Measurements from ENCODE around the gene SPAG17. TPM values are rescaled to one million over a fixed set of nuclear protein-coding genes. Genes with fewer than 3 reads are reported as not detected.
"Not testable (repeated sequence)": the region's sequence is repeated elsewhere in the genome, so short reads cannot be mapped to it uniquely, and the experiment has no call there.

SPAG17 gene
- total RNA-seq, 2 donors from 2014 or later, result 2.2 TPM; not detected in 1

DNA sequence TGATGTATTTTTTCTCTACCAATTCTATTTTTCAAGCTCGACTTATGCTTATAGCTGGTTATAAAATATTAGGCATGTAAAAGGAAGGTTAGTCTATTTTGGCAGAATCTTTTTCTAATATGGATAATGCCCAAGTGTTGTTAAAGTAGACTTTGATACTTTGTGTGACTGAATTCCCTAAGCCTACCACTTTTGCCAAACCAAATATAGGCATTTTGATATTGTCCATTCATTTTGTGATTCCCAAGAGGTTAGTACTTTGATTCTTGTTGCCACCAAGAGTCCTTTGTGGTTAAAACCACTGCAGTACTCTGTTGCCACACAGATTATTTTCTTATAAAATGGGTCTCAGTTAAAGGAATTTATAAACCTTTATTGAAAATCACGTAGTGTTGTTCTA, 251.3 kb downstream of the SPAG17 start:
- DNase-seq (ENCODE audit: low spot score), result no peak
- ATAC-seq, result no peak
- Mint-ChIP-seq H3K27me3 (no peaks in the 10 kb centered on the region), H3K4me1 (ENCODE audit: low read depth in 2 of 2) (peaks cover 33 to 38% of the 10 kb centered on the region in 2 donors), H3K27ac (no peak overlapping the region), H3K36me3 (peaks cover 15% of the 10 kb centered on the region), H3K9me3 (no peaks in the 10 kb centered on the region), H3K4me3 (no peak overlapping the region)

DNA sequence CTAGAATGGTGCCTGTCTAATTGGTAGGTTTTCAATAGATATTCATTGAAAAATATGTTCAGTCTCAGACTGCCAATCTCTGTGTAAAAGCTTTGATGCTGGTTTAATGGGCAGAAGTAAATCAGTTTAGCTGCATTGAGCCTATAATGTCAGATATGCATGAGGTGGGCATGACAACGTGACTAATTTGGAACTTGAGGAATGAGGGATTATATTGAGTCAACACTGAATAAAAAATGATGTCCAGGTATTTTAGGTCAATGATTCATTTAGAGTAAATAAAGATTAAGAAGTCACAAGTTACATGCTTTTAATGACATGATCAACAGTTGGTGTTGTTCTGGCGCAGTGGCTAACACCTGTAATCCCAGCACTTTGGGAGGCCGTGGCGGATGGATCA, 252.5 kb downstream of the SPAG17 start:
- Mint-ChIP-seq H3K4me1 (ENCODE audit: low read depth in 2 of 2) (peaks cover 38 to 44% of the 10 kb centered on the region in 2 donors), H3K9me3 (no peaks in the 10 kb centered on the region), H3K27ac (no peak overlapping the region), H3K27me3 (no peaks in the 10 kb centered on the region), H3K4me3 (peak overlapping the region; percentile 18), H3K36me3 (peaks cover 7% of the 10 kb centered on the region)
- DNase-seq (ENCODE audit: low spot score) (no peak), ATAC-seq (no peak)

DNA sequence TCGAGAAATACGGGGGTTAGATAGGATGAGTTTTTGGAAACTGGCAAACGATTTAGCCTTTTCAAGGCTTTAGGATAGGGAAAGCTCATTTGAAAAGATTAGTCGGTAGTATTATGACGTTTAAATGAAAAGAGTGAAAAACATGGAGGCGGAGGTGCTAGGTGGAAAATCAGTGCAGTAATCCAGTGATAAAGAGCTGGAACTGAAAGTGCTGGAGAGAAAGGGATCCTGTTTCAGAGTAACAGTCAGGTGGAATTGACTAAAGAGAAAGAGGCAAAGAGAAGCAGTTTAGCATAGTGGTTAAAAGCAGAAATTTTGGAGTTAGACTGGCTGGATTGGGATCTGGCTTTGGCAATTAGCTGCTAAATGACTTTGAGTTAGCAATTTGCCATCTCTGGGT, 254.5 kb downstream of the SPAG17 start:
- ATAC-seq (no peak), DNase-seq (ENCODE audit: low spot score) (no peak)
- Mint-ChIP-seq H3K36me3 (peaks cover 5% of the 10 kb centered on the region), H3K4me3 (peak overlapping the region; percentile 99), H3K27me3 (no peaks in the 10 kb centered on the region), H3K9me3 (no peaks in the 10 kb centered on the region), H3K27ac (peak overlapping the region; percentile 83 to 88), H3K4me1 (ENCODE audit: low read depth in 2 of 2) (peaks cover 43 to 51% of the 10 kb centered on the region in 2 donors)

DNA sequence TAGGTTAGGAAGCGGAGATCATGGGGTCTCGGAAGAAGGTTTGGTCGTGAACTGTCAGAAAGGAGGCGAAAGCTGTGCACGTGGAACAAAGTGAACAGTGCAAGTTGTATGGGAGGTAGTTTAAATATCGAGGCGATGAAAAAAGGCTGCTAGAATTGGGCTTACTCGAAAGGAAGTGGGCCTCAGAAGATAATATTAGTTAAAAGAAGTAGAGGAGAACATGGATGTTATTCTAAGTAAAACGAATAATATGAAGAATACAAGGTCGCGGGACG, 254.9 kb downstream of the SPAG17 start:
- Mint-ChIP-seq H3K27ac (peak overlapping the region; percentile 83 to 88), H3K4me1 (ENCODE audit: low read depth in 2 of 2) (peaks cover 43 to 51% of the 10 kb centered on the region in 2 donors), H3K9me3 (no peaks in the 10 kb centered on the region), H3K36me3 (peaks cover 5% of the 10 kb centered on the region), H3K4me3 (peak overlapping the region; percentile 99), H3K27me3 (no peaks in the 10 kb centered on the region)
- DNase-seq (ENCODE audit: low spot score) (no peak), ATAC-seq (no peak)

DNA sequence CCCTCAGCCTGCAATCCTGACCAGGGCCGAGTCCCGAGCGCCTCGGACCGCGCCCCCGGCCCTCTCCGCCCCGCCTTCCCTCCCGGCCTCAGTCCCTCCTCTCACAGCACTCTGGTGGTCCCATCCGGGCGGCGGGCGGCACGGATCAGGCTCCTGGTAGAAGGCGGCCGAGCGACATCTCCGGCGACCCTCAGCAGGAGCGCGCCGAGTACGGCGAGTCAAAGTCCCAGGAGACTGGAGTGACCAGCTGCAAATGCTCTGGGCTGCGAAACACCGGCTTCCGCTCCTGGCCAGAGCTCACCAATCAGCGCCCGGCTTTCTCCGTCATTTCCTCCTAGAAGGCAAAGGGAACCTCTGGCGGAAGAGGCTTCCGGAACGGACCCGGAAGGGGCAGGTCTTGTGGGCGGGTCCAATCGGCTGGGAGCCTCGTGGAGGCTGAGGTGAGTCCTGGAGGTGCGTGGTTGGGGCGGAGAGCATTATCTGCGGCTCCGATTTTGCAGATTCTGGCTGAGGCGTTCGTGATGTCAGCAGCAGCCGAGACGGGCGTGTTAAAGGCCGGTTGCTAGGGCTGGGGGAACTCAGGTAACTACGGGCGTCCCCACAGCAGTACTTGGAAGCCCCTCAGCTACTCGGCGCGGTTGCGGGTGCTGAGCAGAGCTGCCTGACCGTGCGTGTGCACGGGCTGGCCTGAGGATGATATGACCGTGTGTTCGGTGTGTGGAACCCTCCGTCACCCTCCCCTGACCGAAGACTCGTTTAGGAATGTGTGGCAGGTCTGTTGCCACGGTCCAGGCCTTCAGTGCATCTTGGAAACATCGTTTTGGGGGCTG, 255.5 kb downstream of the SPAG17 start, which contains the start of the genes GDAP2 and WDR3:
Gene GDAP2 (minus strand): TSS at position 279 of the 830 bp plus-strand sequence. CDS start 9,264 bp downstream, outside the sequence.
Gene WDR3 (plus strand): TSS at position 397 of the 830 bp plus-strand sequence. CDS start 3,581 bp downstream, outside the sequence.
- Mint-ChIP-seq H3K36me3 (peaks cover 5% of the 10 kb centered on the region), H3K27me3 (no peaks in the 10 kb centered on the region), H3K4me3 (peak within 1 kb of the TSS; percentile 99), H3K9me3 (no peaks in the 10 kb centered on the region), H3K4me1 (ENCODE audit: low read depth in 2 of 2) (peaks cover 42 to 51% of the 10 kb centered on the region in 2 donors), H3K27ac (peak within 1 kb of the TSS; percentile 83 to 88)
- ATAC-seq (peak; percentile 98 to 99), DNase-seq (ENCODE audit: low spot score) (peak; percentile 97)

DNA sequence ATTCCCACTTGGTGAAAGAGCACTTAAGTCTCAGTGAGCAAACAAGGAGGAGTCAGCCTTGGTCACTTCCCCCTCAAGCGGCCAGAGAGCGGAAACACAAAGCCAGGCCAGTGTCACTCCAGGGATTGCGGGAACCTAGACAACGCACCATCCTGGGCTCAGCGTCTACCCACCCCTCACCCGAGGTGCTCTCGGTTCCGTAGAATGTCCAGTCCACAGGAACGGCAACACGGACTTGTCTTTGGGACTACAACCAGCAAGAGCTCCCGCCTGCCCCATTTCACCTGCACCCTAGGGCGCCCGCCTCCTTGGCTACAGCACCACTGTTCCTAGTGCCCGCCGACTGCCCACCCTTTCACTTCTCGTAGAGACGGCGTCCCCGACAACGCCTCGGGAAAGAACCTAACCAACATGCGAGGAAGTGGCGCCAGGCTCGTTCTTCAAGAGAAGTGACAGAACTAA, 256.1 kb downstream of the SPAG17 start:
- H3K4me1 Mint-ChIP-seq (ENCODE audit: low read depth in 2 of 2), result peaks cover 39 to 56% of the 10 kb centered on the region in 2 donors
- peak; percentile 67 for DNase-seq (ENCODE audit: low spot score)
- ATAC-seq, result peak; percentile 65 to 71

DNA sequence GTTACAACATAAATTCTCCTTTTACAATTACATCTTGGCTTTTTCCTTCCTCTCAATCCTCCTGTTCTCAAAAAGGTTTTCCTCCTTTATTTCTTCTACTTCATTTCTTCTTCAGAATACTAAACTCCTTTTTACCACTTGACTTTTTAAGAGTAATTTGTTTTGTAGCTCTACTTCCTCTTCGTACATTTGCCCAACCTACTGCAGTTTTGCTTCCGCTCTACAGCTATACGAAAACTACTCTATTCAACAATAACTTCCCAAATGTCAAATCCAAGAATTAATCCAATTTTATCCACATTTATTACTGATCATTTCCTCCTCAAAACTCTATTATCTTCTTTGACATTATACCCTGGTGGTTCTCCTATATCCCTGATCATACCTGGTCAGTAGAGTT, 259.0 kb downstream of the SPAG17 start:
- no peak overlapping the region for H3K4me3 Mint-ChIP-seq
- no peaks in the 10 kb centered on the region for H3K27me3 Mint-ChIP-seq
- no peak overlapping the region for H3K27ac Mint-ChIP-seq
- peaks cover 27 to 38% of the 10 kb centered on the region in 2 donors for H3K4me1 Mint-ChIP-seq (ENCODE audit: low read depth in 2 of 2)
- H3K9me3 Mint-ChIP-seq, result no peaks in the 10 kb centered on the region
- H3K36me3 Mint-ChIP-seq, result peaks cover 12% of the 10 kb centered on the region
- ATAC-seq (no peak), DNase-seq (ENCODE audit: low spot score) (no peak)

More for the DNA sequence above, 256.1 kb downstream of the SPAG17 start:
- peak overlapping the region; percentile 99 for H3K4me3 Mint-ChIP-seq
- H3K9me3 Mint-ChIP-seq, result no peaks in the 10 kb centered on the region
- peaks cover 10% of the 10 kb centered on the region for H3K36me3 Mint-ChIP-seq
- peak overlapping the region; percentile 83 to 88 for H3K27ac Mint-ChIP-seq
- no peaks in the 10 kb centered on the region for H3K27me3 Mint-ChIP-seq

DNA sequence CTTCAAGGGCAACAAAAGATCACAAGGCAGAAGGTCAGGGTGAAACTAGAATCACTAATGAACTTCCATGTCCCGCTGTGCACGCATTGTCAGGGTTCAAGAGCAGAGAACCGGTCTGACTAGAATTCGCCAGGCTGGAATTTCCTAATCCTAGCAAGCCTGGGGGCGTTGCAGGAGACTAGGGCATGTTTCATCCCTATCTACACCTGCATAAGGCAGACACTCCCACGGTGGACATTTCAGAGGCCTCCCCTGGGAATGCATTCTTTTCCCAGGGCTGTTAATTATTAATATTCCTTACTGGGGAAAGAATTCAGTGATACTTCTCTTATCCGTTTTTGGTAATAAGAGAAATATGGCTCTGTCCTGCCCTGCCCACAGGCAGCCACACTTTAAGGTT, 262.3 kb downstream of the SPAG17 start:
- ATAC-seq; H3K9me3 Mint-ChIP-seq; H3K27ac Mint-ChIP-seq; H3K27me3 Mint-ChIP-seq; H3K4me3 Mint-ChIP-seq; DNase-seq (ENCODE audit: low spot score): not testable (repeated sequence)
- H3K36me3 Mint-ChIP-seq, result peaks cover 10% of the 10 kb centered on the region
- H3K4me1 Mint-ChIP-seq (ENCODE audit: low read depth in 2 of 2), result peaks cover 4 to 13% of the 10 kb centered on the region in 2 donors

DNA sequence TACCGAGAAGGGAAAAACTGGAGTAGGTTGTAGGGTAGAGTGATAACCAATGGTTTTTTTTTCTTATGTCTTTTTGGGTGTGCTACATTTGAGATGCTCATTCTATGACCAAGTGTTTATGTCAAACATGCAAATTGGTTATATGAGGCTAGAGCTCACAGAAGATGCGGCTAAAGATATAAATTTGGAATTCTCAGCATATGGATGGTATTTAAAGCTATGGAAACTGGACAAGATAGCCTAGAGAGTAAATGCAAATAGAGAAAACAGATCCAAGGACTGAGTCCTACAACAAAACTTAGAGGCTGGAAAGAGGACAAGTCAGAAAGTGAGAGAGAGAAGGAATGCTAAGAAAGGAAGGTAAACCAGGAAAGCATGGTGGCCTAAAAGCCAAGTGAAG, 263.0 kb downstream of the SPAG17 start:
- Mint-ChIP-seq H3K36me3 (peaks cover 11% of the 10 kb centered on the region), H3K9me3 (no peaks in the 10 kb centered on the region), H3K4me3 (no peak overlapping the region), H3K27ac (no peak overlapping the region), H3K4me1 (ENCODE audit: low read depth in 2 of 2) (peaks cover 4 to 13% of the 10 kb centered on the region in 2 donors), H3K27me3 (no peaks in the 10 kb centered on the region)
- ATAC-seq (no peak), DNase-seq (ENCODE audit: low spot score) (no peak)

DNA sequence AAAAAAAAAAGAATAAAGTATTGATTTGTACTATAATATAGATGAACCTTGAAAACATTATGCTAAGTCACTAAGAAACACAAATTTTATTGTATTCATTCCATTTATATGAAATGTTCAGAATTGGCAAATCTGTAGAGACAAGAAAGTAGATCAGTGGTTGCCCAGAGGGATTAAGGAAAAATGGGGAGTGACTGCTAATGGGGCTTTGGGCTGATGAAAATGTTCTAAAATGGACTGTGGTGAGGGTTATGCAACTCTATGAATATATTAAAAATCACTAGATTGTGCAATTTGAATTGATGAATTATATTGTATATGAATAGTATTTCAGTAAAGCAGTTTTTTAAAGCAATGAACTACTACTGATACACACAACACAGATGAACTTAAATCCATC, 265.7 kb downstream of the SPAG17 start:
- ATAC-seq (no peak), DNase-seq (ENCODE audit: low spot score) (no peak)
- Mint-ChIP-seq H3K27ac (no peak overlapping the region), H3K36me3 (peaks cover 34% of the 10 kb centered on the region), H3K9me3 (no peaks in the 10 kb centered on the region), H3K4me1 (ENCODE audit: low read depth in 2 of 2) (peaks cover 10 to 15% of the 10 kb centered on the region in 2 donors), H3K4me3 (no peak overlapping the region), H3K27me3 (no peaks in the 10 kb centered on the region)

DNA sequence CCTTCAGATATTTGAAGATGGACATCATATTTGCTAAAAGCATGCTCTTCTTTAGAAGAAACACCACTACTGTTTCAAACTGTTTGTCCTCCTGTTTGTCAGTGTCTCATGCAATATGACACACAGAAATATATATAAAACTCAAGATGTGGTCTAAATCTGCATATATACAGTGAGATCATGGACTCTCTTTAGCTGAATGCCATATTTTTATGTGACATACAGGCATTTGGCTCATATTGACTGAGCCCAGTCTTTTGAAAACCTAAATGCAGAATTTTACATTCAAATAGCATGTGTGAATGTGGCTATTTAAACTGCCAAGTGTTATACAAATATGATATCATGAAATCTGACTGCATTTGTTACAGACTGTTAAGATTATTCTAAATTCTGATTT, 274.0 kb downstream of the SPAG17 start:
- H3K27me3 Mint-ChIP-seq, result no peaks in the 10 kb centered on the region
- ATAC-seq (no peak), DNase-seq (ENCODE audit: low spot score) (no peak)
- H3K4me3 Mint-ChIP-seq, result no peak overlapping the region
- H3K4me1 Mint-ChIP-seq (ENCODE audit: low read depth in 2 of 2), result peaks cover 15 to 18% of the 10 kb centered on the region in 2 donors
- no peak overlapping the region for H3K27ac Mint-ChIP-seq
- no peaks in the 10 kb centered on the region for H3K9me3 Mint-ChIP-seq
- H3K36me3 Mint-ChIP-seq, result peaks cover 47% of the 10 kb centered on the region

DNA sequence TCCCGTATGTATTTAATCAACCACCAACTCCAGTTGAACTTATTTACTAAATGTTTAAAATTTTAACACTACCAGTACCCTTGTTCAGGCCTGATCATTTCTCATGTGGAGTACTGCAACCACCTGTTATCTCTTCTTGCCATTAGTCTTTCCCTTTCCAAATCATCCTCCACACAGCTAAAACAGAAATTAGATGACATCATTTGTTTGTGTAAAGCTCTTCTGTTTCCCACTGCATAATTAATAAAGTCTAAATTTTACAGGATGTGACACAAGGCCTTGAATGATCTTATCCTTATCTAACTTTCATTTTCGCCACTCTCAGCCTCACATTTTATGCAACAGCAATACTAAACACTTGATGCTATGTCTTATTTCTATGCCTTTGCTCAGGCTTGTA, 280.0 kb downstream of the SPAG17 start:
- peak overlapping the region in 1 of 2 donors; percentile 1 for H3K27ac Mint-ChIP-seq

DNA sequence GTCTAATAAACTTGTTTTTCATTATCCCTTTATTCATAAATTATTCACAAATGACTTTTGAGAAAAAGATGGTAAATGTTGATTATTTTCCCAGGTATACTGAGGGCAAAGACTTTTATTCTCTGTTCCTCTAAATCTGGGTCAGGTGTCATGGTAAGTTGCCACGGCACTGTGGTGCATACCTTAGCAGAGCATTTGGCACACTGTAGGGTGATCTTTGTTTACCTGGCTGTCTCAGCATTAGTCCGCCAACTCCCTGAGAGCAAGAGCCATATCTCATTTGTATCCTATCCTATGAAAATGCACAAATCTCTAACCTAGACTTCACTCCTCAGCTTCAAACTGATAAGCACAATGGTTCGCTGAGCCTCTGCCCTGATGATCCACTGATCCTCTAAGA, 280.5 kb downstream of the SPAG17 start:
- Mint-ChIP-seq H3K27me3 (no peaks in the 10 kb centered on the region), H3K27ac (peak overlapping the region in 1 of 2 donors; percentile 1), H3K4me3 (no peak overlapping the region), H3K9me3 (no peaks in the 10 kb centered on the region), H3K36me3 (peaks cover 37% of the 10 kb centered on the region), H3K4me1 (ENCODE audit: low read depth in 2 of 2) (peaks cover 8 to 10% of the 10 kb centered on the region in 2 donors)
- ATAC-seq, result no peak
- DNase-seq (ENCODE audit: low spot score), result no peak

More for the DNA sequence above, 280.0 kb downstream of the SPAG17 start:
- Mint-ChIP-seq H3K4me3 (no peak overlapping the region), H3K27me3 (no peaks in the 10 kb centered on the region), H3K9me3 (no peaks in the 10 kb centered on the region), H3K36me3 (peaks cover 37% of the 10 kb centered on the region), H3K4me1 (ENCODE audit: low read depth in 2 of 2) (peaks cover 8 to 10% of the 10 kb centered on the region in 2 donors)
- ATAC-seq, result no peak
- no peak for DNase-seq (ENCODE audit: low spot score)

Data from natural killer cell treated with Interleukin-12 subunit alpha and Interleukin-12 subunit beta and Interleukin-15 and Interleukin-18, amount 100 ng/mL, for 72 hours (primary cell).